ENCODE measurements around the gene MARCHF3. TPM values are rescaled to one million over a fixed set of nuclear protein-coding genes. Genes with fewer than 3 reads are reported as not detected.

The MARCHF3 gene
- total and polyA plus RNA-seq, 10 of the 15 experiments (the other 5 are each of a cell fraction or from before 2014, with no cell fraction given) = 3.6 to 24.1 (median 11.3) TPM

DNA sequence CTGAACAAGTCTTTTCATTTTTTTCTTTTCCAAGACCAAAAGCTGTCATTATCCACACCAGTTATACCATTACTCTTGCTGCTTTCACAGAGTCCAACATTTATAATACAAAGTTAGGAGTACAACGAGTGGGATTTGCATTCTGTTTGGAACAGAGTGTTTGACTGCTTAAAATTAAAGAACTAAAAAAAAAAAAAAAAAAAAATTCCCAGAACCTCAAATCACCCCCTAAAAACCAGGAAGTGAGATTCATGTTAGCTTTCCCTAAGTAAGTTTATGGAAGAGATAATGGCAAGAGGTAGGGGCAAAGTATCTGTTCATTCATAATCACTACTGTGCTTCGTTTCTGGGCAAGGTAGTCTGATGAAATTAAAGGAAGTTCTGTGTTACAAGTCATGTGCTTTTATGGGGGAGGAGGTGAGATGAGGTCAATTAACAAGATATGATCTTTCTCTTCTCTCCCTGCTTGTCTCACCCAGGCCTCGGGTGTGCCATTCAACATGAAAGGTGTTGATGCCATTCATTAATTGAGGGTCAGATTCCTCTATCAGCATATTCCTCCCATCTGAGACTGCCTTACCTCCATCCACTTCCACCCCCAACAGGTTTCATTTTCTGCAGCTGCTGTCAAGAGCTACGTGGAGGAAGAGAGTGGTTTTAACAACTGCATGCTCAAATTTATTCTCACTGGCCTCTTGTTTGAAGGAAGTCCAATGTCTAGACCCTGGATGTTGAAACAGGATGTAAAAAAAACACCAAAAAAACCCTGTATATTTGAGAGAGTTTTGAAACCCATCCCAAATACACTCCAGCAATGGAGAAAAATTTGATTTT is 58.1 kb downstream of the MARCHF3 start (continued):
- TF ChIP-seq, protein P1, sequence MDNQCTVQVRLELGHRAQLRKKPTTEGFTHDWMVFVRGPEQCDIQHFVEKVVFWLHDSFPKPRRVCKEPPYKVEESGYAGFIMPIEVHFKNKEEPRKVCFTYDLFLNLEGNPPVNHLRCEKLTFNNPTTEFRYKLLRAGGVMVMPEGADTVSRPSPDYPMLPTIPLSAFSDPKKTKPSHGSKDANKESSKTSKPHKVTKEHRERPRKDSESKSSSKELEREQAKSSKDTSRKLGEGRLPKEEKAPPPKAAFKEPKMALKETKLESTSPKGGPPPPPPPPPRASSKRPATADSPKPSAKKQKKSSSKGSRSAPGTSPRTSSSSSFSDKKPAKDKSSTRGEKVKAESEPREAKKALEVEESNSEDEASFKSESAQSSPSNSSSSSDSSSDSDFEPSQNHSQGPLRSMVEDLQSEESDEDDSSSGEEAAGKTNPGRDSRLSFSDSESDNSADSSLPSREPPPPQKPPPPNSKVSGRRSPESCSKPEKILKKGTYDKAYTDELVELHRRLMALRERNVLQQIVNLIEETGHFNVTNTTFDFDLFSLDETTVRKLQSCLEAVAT (IDR thresholded peaks at IDR 0.05) = peak; percentile 65; the same call in 1 of the 2 replicates
- TF ChIP-seq USF2 (IDR thresholded peaks at IDR 0.05; ENCODE audit: borderline replicate concordance, low read depth, low read length) (no peak; the same call in 1 of the 2 replicates), TCF3 (IDR thresholded peaks at IDR 0.05; ENCODE audit: borderline replicate concordance, insufficient read depth, low read depth, low read length) (peak; percentile 20; the same call in 1 of the 2 replicates), SMC3 (IDR thresholded peaks at IDR 0.05; ENCODE audit: borderline replicate concordance, low read length) (peak; percentile 20; the same call in 1 of the 2 replicates), MTA2 (IDR thresholded peaks at IDR 0.05; ENCODE audit: low read depth) (peak; percentile 93), BCL11A (IDR thresholded peaks at IDR 0.05; ENCODE audit: low read depth, low read length) (peak; percentile 20; the same call in 1 of the 2 replicates), ZNF217 (IDR thresholded peaks at IDR 0.05) (no peak), JUNB (IDR thresholded peaks at IDR 0.05) (no peak), SMARCA5 (IDR thresholded peaks at IDR 0.05) (no peak), IKZF1 (conservative IDR thresholded peaks at IDR 0.05) (peak; percentile 90), ETV6 (conservative IDR thresholded peaks at IDR 0.05 in 1 of 2, IDR thresholded peaks at IDR 0.05 in 1 of 2; ENCODE audit: borderline replicate concordance in 1 of 2, low read depth in 1 of 2) (peak in 1 of 2 experiments; percentile 76; a peak in 1 of 4 replicates), DPF2 (IDR thresholded peaks at IDR 0.05) (peak; percentile 95), PML (IDR thresholded peaks at IDR 0.05; ENCODE audit: low read length) (no peak; the same call in 1 of the 2 replicates), BCLAF1 (IDR thresholded peaks at IDR 0.05) (no peak), NFIC (IDR thresholded peaks at IDR 0.05; ENCODE audit: low read depth, low read length) (peak; percentile 76; the same call in 1 of the 2 replicates)
- TF ChIP-seq, protein P2, sequence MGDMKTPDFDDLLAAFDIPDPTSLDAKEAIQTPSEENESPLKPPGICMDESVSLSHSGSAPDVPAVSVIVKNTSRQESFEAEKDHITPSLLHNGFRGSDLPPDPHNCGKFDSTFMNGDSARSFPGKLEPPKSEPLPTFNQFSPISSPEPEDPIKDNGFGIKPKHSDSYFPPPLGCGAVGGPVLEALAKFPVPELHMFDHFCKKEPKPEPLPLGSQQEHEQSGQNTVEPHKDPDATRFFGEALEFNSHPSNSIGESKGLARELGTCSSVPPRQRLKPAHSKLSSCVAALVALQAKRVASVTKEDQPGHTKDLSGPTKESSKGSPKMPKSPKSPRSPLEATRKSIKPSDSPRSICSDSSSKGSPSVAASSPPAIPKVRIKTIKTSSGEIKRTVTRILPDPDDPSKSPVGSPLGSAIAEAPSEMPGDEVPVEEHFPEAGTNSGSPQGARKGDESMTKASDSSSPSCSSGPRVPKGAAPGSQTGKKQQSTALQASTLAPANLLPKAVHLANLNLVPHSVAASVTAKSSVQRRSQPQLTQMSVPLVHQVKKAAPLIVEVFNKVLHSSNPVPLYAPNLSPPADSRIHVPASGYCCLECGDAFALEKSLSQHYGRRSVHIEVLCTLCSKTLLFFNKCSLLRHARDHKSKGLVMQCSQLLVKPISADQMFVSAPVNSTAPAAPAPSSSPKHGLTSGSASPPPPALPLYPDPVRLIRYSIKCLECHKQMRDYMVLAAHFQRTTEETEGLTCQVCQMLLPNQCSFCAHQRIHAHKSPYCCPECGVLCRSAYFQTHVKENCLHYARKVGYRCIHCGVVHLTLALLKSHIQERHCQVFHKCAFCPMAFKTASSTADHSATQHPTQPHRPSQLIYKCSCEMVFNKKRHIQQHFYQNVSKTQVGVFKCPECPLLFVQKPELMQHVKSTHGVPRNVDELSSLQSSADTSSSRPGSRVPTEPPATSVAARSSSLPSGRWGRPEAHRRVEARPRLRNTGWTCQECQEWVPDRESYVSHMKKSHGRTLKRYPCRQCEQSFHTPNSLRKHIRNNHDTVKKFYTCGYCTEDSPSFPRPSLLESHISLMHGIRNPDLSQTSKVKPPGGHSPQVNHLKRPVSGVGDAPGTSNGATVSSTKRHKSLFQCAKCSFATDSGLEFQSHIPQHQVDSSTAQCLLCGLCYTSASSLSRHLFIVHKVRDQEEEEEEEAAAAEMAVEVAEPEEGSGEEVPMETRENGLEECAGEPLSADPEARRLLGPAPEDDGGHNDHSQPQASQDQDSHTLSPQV (IDR thresholded peaks at IDR 0.05) = 0 out of 2 replicates have a peak, but pooled peaks have one; percentile 70
- TF ChIP-seq, protein P3, sequence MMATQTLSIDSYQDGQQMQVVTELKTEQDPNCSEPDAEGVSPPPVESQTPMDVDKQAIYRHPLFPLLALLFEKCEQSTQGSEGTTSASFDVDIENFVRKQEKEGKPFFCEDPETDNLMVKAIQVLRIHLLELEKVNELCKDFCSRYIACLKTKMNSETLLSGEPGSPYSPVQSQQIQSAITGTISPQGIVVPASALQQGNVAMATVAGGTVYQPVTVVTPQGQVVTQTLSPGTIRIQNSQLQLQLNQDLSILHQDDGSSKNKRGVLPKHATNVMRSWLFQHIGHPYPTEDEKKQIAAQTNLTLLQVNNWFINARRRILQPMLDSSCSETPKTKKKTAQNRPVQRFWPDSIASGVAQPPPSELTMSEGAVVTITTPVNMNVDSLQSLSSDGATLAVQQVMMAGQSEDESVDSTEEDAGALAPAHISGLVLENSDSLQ (IDR thresholded peaks at IDR 0.05) = peak; percentile 66; the same call in 1 of the 2 replicates

Data from GM12878 (cell line).